Natural killer cell treated with Interleukin-12 subunit alpha and Interleukin-12 subunit beta and Interleukin-15 and Interleukin-18, amount 100 ng/mL, for 72 hours (primary cell): ENCODE results near the gene CTNNBL1. TPM values are rescaled to one million over a fixed set of nuclear protein-coding genes. Genes with fewer than 3 reads are reported as not detected.
"Not testable (repeated sequence)": the region's sequence is repeated elsewhere in the genome, so short reads cannot be mapped to it uniquely, and the experiment has no call there.

Experiments used
- ATAC-seq, 2 donors: fragments of 150-1000 bp; cut with Tn5 transposase in 1 of 2; sonication (Bioruptor Pico), chemical (Tn5 transposase) in 1 of 2; 2 replicates each; pipeline ENCODE4 v1.10.0; 2021
- DNase-seq: peaks from one replicate; pipeline ENCODE4 v3.0.0; 2022; ENCODE audit warnings: low spot score
- H3K27ac Mint-ChIP-seq, 2 donors: 1 replicate in 1 of 2; 2 replicates in 1 of 2; pipeline ENCODE4 v1.8.0; 2022; ENCODE audit warnings: mixed read lengths in 2 of 2, mild to moderate bottlenecking in 1 of 2, moderate library complexity in 1 of 2
- H3K27me3 Mint-ChIP-seq, 2 donors: 1 replicate in 1 of 2; 2 replicates in 1 of 2; pipeline ENCODE4 v1.8.0; 2022; ENCODE audit warnings: mixed read lengths in 2 of 2
- H3K36me3 Mint-ChIP-seq: one replicate; pipeline ENCODE4 v1.8.0; 2022; ENCODE audit warnings: mixed read lengths
- H3K4me1 Mint-ChIP-seq, 2 donors: 1 replicate in 1 of 2; 2 replicates in 1 of 2; pipeline ENCODE4 v1.8.0; 2022; ENCODE audit warnings: low read depth in 2 of 2, mixed read lengths in 2 of 2, mild to moderate bottlenecking in 1 of 2
- H3K4me3 Mint-ChIP-seq: one replicate; pipeline ENCODE4 v1.8.0; 2022; ENCODE audit warnings: mixed read lengths
- H3K9me3 Mint-ChIP-seq: 2 replicates; pipeline ENCODE4 v1.8.0; 2022; ENCODE audit warnings: mixed read lengths
- total RNA-seq, 2 donors: library from RNA; stranded (reverse); gene quantifications; one replicate each; pipeline ENCODE4 v1.2.3, GENCODE V29; 2022

CTNNBL1 gene
- total RNA-seq, 2 donors from 2014 or later, result 80.9 to 95.9 TPM

DNA sequence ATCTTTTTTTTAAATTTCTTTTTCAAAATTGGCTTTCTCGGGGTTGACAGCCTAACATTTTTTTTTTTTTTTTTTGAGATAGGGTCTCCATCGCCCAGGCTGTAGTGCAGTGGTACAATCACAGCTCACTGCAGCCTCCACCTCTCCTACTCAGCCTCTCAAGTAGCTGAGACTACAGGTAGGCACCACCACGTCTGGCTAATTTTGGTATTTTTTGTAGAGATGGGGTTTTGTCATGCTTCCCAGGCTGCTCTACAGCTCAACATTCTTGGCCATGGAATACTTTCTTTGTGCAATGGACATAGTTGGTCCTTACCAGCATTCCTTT, 6.4 kb upstream of the CTNNBL1 start:
- ATAC-seq, result peak; percentile 24 to 30
- Mint-ChIP-seq H3K27ac (peak overlapping the region; percentile 27 to 61), H3K9me3 (no peaks in the 10 kb centered on the region), H3K27me3 (peaks cover 25 to 44% of the 10 kb centered on the region in 2 donors), H3K4me3 (peak overlapping the region; percentile 56), H3K4me1 (peaks cover 19 to 31% of the 10 kb centered on the region in 2 donors), H3K36me3 (no peaks in the 10 kb centered on the region)
- no peak for DNase-seq

GRCh38 chr20:37688093-37688492, 5.7 kb upstream of the CTNNBL1 start:
- Mint-ChIP-seq H3K27me3 (peaks cover 26 to 41% of the 10 kb centered on the region in 2 donors), H3K27ac (peak overlapping the region; percentile 27 to 61), H3K36me3 (no peaks in the 10 kb centered on the region), H3K4me3 (peak overlapping the region; percentile 56), H3K4me1 (peaks cover 22 to 31% of the 10 kb centered on the region in 2 donors), H3K9me3 (no peaks in the 10 kb centered on the region)
- ATAC-seq, result no peak
- DNase-seq, result no peak

GRCh38 chr20:37690626-37691369, 3.0 kb upstream of the CTNNBL1 start:
- Mint-ChIP-seq H3K27ac (peak overlapping the region in 1 of 2 donors; percentile 31), H3K9me3 (no peaks in the 10 kb centered on the region), H3K27me3 (peaks cover 26 to 33% of the 10 kb centered on the region in 2 donors), H3K36me3 (peaks cover 4% of the 10 kb centered on the region), H3K4me1 (peaks cover 34 to 39% of the 10 kb centered on the region in 2 donors), H3K4me3 (no peak overlapping the region)
- no peak for DNase-seq
- ATAC-seq, result no peak

DNA sequence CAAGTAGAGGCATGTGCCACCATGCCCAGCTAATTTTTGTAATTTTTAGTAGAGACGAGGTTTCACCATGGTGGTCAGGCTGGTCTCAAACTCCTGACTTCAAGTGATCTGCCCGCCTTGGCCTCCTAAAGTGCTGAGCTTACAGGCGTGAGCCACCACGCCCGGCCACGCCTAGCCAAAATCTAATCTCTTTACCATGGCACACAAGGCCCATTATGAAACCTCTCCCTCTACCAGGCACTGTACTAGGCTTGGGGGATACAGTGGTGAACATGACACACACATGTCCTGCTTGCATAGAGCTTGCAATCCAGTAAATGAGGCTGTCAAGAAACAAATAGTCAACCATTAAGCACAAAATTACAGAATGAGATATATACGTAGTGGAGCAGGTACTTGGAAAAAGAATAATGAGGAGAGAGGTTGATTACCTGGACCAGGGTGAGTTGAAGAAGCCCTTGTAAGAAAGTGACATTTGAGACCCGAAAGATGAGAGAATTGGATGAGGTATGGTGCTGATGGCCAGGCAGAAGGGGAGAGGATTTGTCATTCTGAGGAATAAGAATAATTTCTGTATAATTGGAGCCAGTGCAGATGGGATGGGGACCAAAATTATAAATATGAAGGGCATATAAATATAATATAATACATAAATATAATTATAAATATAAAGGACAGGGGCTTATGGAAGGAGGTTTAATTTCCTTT, 1.2 kb upstream of the CTNNBL1 start:
- no peaks in the 10 kb centered on the region for H3K9me3 Mint-ChIP-seq
- H3K27me3 Mint-ChIP-seq, result peaks cover 21 to 31% of the 10 kb centered on the region in 2 donors
- ATAC-seq (no peak), DNase-seq (no peak)
- peaks cover 27 to 31% of the 10 kb centered on the region in 2 donors for H3K4me1 Mint-ChIP-seq
- H3K27ac Mint-ChIP-seq, result peak overlapping the region in 1 of 2 donors; percentile 94
- peak overlapping the region; percentile 96 for H3K4me3 Mint-ChIP-seq
- H3K36me3 Mint-ChIP-seq, result peaks cover 7% of the 10 kb centered on the region

DNA sequence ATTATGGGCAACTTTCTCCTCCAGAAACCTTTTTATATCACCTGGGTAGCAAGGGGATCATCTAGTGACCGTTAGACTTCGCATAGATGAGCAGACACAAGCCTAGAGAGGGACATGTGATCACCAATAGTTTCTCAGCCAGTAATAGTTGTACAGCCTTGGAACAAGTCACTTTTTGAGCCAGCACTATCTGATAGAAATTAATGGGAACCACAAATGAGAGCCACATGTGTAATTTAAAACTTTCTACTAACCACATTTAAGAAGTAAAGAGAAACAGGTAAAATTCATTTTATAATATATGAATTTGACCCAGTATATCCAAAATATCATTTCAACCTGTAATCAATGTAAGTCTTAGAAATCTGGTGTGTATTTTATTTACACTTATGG, 592 bp upstream of the CTNNBL1 start:
- Mint-ChIP-seq H3K27me3 (peaks cover 16 to 25% of the 10 kb centered on the region in 2 donors), H3K4me3 (peak overlapping the region; percentile 96), H3K9me3 (no peaks in the 10 kb centered on the region), H3K27ac (peak overlapping the region; percentile 82 to 94), H3K36me3 (peaks cover 7% of the 10 kb centered on the region), H3K4me1 (peaks cover 22 to 26% of the 10 kb centered on the region in 2 donors)
- DNase-seq (no peak), ATAC-seq (no peak)

DNA sequence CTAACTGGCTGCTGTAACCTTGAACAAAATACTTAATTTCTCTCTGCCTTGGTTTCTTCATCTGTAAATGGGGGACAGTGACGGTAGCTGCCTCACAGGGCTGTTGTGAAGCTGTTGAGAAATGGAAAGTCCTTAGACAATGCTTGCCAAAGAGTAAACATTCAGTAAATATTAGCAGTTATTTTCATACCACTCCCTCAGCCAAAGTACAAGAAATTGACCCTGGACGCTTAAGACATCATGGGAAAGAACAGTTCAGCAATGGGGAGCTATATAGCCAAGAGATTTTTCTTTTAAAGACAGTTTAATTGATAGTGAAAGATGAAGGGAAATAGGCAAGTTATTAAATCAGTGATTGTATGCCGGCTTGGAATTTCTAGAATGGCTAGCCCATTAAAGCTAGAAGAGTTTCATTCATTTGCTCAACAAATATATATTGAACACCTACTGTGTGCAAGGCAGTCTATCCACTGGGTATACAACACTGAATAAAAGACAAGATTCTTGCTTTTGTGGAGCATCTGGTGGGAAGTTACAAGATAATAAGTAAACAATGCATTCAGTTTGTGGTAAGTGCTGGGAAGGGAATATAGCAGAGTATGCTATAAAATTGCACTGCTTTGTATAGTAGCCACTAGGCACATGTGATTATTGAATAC, 2.0 kb downstream of the CTNNBL1 start:
- Mint-ChIP-seq H3K4me3 (no peak overlapping the region), H3K4me1 (peaks cover 31 to 37% of the 10 kb centered on the region in 2 donors), H3K9me3 (no peaks in the 10 kb centered on the region), H3K27ac (no peak overlapping the region), H3K36me3 (peaks cover 7% of the 10 kb centered on the region), H3K27me3 (peaks cover 2 to 5% of the 10 kb centered on the region in 2 donors)
- ATAC-seq, result no peak
- DNase-seq, result no peak

GRCh38 chr20:37697314-37697713, 3.5 kb downstream of the CTNNBL1 start:
- no peak for DNase-seq
- no peak for ATAC-seq
- peaks cover 7% of the 10 kb centered on the region for H3K36me3 Mint-ChIP-seq
- no peaks in the 10 kb centered on the region for H3K9me3 Mint-ChIP-seq
- H3K27me3 Mint-ChIP-seq, result peaks cover 0 to 2% of the 10 kb centered on the region in 2 donors
- no peak overlapping the region for H3K4me3 Mint-ChIP-seq
- H3K27ac Mint-ChIP-seq, result no peak overlapping the region
- H3K4me1 Mint-ChIP-seq, result peaks cover 31 to 37% of the 10 kb centered on the region in 2 donors

DNA sequence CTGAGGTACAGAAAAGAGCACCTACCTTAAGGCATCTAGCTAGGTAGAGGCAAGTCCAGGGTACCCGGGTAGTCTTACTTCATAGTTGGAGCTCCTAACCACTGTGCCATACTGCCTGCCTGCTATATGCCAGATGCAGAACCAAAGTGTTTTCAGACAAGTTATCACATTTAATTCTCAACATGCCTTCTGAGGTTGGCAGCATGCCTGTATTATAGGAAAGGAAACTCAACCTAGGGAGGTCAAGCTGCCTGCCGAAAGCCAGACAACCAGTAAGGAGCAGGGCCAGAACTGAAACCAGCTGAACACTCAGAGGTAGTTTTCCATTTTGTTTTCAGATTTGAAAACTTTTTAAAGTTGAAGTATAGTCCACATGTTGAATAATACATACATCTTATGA, 5.4 kb downstream of the CTNNBL1 start:
- ATAC-seq, result no peak
- peaks cover 30 to 32% of the 10 kb centered on the region in 2 donors for H3K4me1 Mint-ChIP-seq
- H3K36me3 Mint-ChIP-seq, result peaks cover 7% of the 10 kb centered on the region
- H3K27ac Mint-ChIP-seq, result peak overlapping the region in 1 of 2 donors; percentile 60
- no peak for DNase-seq
- no peaks in the 10 kb centered on the region for H3K9me3 Mint-ChIP-seq
- no peaks in the 10 kb centered on the region for H3K27me3 Mint-ChIP-seq
- H3K4me3 Mint-ChIP-seq, result no peak overlapping the region

GRCh38 chr20:37700301-37700700, 6.5 kb downstream of the CTNNBL1 start:
- peaks cover 4% of the 10 kb centered on the region for H3K36me3 Mint-ChIP-seq
- no peak for ATAC-seq
- peaks cover 23 to 26% of the 10 kb centered on the region in 2 donors for H3K4me1 Mint-ChIP-seq
- no peak for DNase-seq
- no peak overlapping the region for H3K27ac Mint-ChIP-seq
- no peak overlapping the region for H3K4me3 Mint-ChIP-seq
- no peaks in the 10 kb centered on the region for H3K27me3 Mint-ChIP-seq
- H3K9me3 Mint-ChIP-seq, result no peaks in the 10 kb centered on the region

DNA sequence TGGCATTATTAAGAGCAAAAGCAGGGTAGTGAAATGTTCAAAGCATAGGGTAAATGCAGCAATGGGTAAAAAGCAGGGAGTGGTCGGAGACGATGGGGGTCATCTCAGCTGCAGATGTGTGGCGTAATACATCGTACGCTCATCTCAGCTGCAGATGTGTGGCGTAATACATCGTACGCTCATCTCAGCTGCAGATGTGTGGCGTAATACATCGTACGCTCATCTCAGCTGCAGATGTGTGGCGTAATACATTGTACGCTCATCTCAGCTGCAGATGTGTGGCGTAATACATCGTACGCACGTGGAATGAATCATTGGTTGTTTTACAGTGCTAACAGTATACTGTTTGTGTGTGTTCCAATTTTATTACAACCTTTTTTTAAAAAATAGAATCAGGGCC, 7.8 kb downstream of the CTNNBL1 start:
- H3K4me3 Mint-ChIP-seq, H3K36me3 Mint-ChIP-seq, H3K27me3 Mint-ChIP-seq, H3K9me3 Mint-ChIP-seq, H3K27ac Mint-ChIP-seq: not testable (repeated sequence)
- peak; percentile 81 for DNase-seq
- ATAC-seq, result peak; percentile 84 to 92
- peaks cover 16 to 27% of the 10 kb centered on the region in 2 donors for H3K4me1 Mint-ChIP-seq

GRCh38 chr20:37702403-37703034, 8.7 kb downstream of the CTNNBL1 start:
- H3K27ac Mint-ChIP-seq, result no peak overlapping the region
- peaks cover 13 to 27% of the 10 kb centered on the region in 2 donors for H3K4me1 Mint-ChIP-seq
- no peaks in the 10 kb centered on the region for H3K9me3 Mint-ChIP-seq
- ATAC-seq (no peak), DNase-seq (no peak)
- H3K4me3 Mint-ChIP-seq, result no peak overlapping the region
- no peaks in the 10 kb centered on the region for H3K27me3 Mint-ChIP-seq
- no peaks in the 10 kb centered on the region for H3K36me3 Mint-ChIP-seq

DNA sequence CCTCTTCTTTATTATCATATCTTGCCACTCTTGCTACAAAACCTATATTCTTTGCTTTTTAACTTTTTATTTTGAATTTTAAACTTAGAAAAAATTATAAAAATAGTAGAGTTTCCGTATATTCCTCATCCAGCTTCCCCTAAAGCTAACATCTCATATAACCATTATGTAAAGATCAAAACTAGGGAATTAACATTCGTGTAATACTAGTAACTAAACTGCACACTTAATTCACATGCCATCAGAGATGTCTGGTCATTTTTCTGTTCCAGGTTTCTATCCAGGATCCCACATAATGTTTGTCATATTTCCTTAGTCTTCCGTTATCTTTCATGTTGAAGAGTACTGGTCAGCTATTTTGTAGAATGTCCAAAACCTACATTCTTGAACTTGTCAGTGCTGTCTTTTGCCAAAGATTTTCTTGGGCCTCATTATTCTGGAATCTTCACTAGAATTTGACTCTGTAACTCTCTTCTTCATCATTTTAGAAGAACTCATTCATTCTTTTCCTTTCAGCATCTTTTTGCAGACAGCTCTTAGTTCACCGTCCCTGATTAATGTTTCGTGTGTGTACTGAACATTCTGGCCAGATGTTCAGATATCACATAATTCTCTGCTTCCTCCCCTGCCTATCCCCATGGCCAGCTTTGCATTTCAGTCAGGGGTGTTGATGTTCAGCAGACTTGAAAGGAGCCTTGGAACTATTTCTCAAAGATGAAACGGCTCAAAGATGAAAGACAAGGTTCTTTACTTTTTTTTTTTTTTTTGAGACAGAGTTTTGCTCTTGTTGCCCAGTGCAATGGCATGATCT, 9.4 kb downstream of the CTNNBL1 start:
- no peak for DNase-seq
- H3K4me1 Mint-ChIP-seq, result peaks cover 16 to 31% of the 10 kb centered on the region in 2 donors
- no peaks in the 10 kb centered on the region for H3K36me3 Mint-ChIP-seq
- ATAC-seq, result no peak
- H3K4me3 Mint-ChIP-seq, result no peak overlapping the region
- no peaks in the 10 kb centered on the region for H3K9me3 Mint-ChIP-seq
- H3K27ac Mint-ChIP-seq, result no peak overlapping the region
- H3K27me3 Mint-ChIP-seq, result no peaks in the 10 kb centered on the region

DNA sequence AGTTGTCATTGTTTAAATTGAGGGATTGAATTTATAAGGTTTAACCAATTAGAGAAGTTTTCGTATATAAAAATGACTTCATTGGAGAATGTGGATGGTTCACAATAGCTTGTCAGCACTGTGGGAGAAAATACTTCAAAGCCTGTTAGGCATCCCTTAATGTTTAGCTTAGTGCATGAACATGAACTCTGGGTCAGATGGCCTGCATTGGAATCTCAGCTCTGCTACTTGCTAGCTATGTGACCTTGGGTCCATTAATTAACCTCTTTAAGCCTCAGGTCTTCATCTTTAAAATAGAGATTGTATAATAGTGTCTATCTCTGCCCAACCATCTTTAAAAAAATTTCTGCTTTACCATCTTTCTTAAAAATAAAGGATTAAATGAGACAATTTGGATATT, 11.1 kb downstream of the CTNNBL1 start:
- Mint-ChIP-seq H3K9me3 (no peaks in the 10 kb centered on the region), H3K27ac (no peak overlapping the region), H3K4me3 (no peak overlapping the region), H3K36me3 (no peaks in the 10 kb centered on the region), H3K4me1 (peaks cover 19 to 28% of the 10 kb centered on the region in 2 donors), H3K27me3 (no peaks in the 10 kb centered on the region)
- no peak for DNase-seq
- ATAC-seq, result no peak
